H54 (cell line): Measurements from ENCODE around the gene UBA6.

Experiments
- DNase-seq: peaks from one replicate; pipeline ENCODE4 v3.0.0; 2011; ENCODE audit warnings: low spot score, mixed read lengths; ENCODE audit not compliant: insufficient read length
- FAIRE-seq: peaks from 3 replicates; lab custom pipeline; 2011; peaks lifted over from hg19 to GRCh38; lab: Jason Lieb, UNC
- POLR2A ChIP-seq: IDR thresholded peaks from 2 replicates; pipeline ENCODE4 v1.6.1; 2011; ENCODE audit warnings: low read depth, mild to moderate bottlenecking, low read length

Gene UBA6

DNA sequence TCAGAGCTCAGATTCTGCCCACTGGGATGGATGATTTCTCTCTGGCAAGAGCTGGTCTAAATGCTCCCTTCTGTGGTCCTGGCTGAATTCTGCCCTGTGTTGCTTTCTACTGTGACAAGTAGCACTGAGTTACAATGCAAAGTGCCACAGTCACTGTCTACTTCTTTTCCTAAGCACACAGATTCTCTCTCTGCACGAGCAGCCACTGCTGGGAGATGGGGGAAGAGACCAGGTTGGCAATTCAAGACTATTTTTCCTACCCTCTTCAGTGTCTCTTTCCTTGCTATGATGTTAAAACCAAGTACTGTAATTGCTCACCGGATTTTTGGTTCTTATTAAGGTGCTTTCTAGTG lies 97.0 kb downstream of the UBA6 start:
- no peak for DNase-seq
- no peak for FAIRE-seq

DNA sequence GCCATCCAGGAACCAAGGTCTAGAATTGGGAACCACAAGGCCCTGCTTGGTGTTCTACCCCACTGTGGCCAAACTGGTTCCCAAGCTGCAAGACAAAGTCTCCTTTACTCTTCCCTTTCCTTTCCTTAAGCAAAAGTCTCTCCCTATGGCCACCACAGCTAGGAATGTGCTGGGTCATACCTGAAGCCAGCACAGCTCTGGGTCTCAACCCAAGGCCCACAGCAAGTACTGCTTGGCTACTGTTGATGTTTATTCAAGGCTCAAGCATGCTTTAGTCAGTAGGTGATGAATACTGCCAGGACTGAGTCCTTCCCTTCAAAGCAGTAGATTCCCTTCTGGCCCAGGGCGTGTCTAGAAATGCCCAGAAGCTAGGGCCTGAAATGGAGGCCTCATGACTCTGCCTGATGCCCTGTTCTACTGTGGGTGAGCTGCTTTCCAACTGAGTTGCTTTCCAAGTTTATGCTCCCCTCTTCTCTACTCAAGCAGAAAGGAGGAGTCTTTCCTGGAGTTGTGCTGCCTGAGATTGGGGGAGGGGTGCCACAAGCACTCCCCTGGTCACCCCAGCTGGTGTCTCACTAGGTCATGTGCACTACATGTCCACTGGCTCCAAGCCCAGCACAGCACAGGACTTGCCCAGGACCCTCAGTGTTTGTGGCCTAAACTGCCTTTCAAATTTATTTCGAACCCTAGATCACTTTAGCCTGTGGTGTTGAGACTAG lies 97.5 kb downstream of the UBA6 start:
- FAIRE-seq (no peak), DNase-seq (no peak)
- no peak for TF ChIP-seq POLR2A

More for the DNA sequence above, 97.0 kb downstream of the UBA6 start:
- no peak for TF ChIP-seq POLR2A

DNA sequence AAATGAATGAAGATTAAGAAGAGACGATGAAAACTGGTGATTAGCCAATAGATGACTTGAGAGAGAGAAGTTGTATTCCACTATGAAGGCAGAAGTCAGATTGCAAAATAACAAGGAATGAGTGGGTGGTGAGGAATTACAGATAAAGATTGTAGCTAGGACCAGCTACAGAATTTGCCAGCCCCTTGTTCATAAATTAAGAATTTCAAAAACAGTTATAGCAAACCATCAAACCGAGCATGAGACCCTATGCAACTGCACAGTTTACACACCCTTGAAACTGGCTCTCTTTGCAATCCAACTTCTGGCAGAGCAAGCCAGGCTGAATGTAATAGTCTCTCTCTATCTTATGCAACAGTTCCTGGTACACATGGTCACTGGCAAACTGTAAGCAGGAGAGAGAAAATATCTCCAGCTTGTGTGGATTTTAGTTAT lies 107.2 kb downstream of the UBA6 start:
- TF ChIP-seq POLR2A = no peak
- no peak for DNase-seq
- FAIRE-seq = no peak

DNA sequence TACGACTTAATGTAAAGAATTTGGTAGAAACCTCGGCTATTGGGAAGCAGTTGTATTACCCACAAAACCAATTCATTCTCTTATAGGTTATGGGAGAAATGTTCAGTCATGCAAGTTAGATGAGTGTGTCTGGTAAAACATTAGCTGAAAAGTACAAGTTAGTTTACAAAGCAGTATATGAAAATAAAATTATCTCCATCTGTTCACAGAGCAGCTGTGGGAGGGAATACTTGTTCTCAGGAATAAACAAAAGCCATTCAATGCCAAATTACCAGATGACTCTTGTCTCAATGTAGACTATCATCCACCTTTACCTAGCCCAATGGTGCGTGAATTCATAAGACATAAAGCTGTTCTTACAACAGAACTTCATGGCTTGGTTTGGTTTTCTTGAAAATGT lies 113.8 kb downstream of the UBA6 start:
- DNase-seq (no peak), FAIRE-seq (no peak)

DNA sequence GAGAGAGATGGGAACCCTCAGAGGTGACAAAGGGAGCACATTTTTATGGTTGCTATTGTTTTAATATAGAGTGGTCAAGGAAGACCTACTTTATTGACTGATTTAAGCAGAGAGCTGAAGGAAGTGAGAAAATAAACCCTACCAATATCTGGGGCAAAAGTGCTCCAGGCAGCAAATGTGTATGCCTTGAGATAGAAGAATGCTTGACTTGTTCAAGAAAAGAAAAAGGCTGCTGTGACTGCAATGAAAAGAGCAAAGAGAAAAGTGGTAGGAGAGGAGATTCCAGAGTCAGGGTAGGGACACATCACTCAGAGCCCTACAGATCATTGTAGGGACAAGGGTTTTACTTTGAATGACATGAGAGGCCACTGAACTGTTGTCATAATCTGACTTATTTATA lies 116.5 kb downstream of the UBA6 start:
- no peak for FAIRE-seq
- TF ChIP-seq POLR2A = no peak
- no peak for DNase-seq

More for the DNA sequence above, 113.8 kb downstream of the UBA6 start:
- TF ChIP-seq POLR2A = no peak

DNA sequence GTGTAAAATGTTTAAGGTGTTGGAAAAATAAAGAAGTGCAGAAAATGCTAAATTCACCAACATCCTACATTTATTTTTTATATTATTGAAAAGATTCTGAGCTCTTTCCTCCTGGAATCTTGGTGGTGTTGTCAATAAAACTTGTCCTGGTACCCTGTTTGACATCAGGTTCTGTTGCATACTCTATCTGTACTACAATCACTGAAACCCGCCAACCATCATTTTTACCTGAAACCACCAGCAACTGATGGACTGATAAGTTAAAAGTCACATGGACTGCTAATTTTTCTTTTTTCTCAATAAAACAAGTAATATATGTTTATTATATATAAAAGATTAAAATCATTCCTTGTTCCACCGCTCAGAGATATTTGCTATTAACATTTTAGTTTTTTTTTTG lies 119.0 kb downstream of the UBA6 start:
- DNase-seq = no peak
- no peak for FAIRE-seq
- TF ChIP-seq POLR2A = no peak

DNA sequence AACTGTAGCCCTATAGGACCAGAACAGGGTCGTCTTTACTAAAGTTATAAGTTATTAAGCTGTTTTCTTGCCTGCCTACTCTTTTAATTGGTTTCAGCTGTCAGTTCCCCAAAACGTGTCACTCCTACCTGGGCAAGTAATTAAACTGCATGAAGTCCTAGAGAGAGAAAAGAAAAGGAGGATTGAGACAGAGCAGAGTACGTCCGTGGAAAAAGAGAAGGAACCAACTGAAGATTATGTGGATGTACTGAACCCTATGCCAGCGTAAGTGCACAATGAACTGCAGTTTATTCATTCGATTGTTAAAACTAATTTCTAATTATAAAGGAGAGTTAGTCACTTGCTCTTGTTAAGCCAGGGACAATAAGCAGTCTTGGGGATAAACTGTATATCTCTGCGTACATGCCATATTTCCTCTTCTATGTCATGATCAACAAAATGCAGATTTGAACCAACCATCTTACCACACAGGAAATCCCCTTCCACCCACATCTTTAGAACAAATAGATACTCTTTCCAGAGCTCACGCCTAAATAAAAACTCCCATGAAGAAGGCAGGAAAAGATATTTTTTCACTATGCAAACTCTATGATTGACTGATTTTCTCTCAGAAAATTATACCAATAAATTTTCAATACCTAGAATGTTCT lies 119.6 kb downstream of the UBA6 start:
- no peak for FAIRE-seq
- no peak for TF ChIP-seq POLR2A
- no peak for DNase-seq

DNA sequence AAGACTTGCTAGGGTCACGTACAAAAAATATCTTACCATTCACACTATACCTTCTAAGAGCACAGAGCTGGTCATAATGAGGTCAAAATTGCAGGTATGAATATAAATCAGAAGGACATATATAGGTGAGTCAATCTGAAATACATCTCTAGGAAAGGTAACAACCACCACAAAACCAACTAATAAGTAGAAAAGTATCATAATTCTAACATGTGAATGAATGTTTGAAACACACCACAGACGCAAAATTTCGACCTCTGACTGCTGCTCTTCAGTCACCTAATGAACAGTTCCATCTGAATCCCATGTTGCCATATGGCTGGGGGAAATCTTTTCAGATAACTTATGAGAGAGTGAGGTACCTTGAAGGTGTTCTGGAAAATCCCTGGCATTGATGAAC lies 120.4 kb downstream of the UBA6 start:
- FAIRE-seq = no peak
- DNase-seq = no peak
- TF ChIP-seq POLR2A = no peak

DNA sequence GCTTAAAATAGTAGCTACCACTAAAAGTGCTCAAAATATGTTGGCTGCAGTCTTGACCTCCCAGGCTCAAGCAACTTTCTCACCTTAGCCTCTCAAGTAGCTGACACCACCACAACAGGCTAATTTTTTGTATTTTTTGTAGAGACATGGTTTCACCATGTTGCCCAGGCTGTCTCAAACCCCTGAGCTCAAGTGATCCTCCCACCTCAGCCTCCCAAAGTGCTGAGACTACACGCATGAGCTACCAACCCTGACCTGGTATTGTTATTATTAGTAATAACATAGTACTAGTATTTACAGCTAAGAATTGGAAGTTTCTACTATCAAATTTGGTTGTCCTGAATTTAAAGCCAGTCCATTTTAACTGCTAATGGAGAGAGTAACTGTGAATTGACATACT lies 124.4 kb downstream of the UBA6 start:
- DNase-seq (no peak), FAIRE-seq (no peak)
- TF ChIP-seq POLR2A = no peak

DNA sequence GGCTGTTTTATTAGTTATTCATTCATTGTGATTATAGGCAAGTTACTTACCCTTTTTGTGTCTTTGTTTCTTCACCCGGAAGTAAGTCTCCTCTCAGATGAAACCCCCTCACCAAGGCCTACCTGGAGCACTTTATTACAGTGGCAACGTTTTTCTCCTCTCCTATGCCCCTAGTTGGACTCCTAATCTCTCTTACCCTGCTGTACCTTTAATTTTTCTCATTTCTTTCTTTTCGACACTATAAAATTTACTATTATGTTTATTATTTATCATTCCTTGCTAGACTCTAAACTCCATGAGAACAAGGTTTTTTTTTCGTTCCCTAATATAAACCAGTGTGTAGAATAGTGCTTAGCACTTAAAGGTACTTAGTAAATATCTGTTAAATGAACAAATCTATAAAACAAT lies 124.9 kb downstream of the UBA6 start:
- FAIRE-seq = no peak

DNA sequence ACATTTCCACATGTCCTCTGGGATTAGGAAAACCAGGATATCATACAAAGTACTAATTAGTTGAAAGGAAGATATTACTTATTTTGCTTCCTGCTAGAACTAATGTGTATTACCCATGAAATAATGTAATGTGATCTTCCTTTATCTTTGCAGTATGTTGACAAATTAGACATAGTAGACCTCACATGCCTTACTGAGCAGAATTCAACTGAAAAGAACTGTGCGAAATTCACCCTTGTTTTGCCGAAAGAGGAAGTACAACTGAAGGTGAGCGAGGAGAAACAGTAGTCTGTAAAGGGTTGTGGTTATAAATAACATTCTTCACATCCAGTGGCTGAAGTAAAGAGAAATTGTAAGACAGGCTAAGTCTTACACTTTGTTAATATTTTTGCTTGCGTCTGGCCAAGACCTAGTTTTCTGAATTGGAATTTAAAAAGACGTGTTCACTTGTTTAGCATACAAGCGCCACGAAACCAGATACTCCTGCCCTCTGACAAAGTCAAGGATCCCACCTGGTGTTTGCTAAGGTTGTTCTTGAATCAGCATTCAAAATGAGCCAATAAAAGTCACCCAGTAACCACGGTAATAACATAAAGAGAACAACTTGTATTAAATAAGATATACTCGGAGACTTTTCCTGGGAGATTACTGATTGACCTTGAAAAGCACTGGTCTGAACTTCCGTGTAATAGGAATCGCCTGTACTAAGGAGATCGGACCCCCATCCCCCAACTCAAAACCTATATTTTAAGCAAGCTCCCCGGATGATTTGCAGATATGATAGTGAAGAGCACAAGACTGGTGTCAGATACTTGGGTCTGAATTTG lies 125.5 kb downstream of the UBA6 start:
- TF ChIP-seq POLR2A = no peak
- DNase-seq (no peak), FAIRE-seq (no peak)

More for the DNA sequence above, 124.9 kb downstream of the UBA6 start:
- TF ChIP-seq POLR2A = no peak
- DNase-seq = no peak

DNA sequence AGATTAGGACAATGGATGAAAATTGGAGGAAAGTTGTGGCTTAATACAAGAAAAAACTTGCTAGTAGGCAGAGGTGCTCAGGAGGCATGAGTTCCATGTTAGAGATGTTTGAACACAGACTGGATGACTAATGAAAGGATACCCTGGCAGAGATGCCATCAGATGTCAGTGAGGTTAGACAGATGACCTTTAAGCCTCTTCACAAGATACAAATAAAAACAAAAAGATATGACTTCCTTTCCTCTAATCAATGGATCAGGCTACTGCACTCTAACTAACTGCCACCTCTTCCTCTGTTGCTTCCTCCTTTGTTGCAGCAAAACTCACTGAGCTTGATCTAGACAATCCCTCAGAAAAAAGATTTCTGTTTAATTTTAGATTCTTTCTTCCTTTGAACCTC lies 127.8 kb downstream of the UBA6 start:
- no peak for TF ChIP-seq POLR2A
- no peak for FAIRE-seq
- no peak for DNase-seq

DNA sequence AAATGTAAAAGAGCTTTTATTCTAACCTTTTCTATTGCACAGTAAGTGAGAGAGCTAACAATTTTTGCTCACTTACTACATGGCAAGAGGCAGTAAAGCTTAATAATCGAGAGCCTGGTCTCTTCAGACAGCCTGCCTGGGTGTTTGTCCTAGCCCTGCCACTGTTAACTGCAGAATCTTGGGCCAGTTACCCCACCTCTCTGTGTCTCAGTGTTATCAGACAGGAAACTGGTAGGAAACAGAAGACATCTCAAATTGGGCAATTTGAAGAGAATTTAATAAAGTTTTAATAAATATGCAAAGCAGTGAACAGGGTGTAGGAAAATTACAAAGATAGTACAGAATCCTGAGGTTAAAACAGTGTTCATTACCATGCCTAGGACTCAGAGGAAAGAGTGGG lies 129.0 kb downstream of the UBA6 start:
- no peak for FAIRE-seq

DNA sequence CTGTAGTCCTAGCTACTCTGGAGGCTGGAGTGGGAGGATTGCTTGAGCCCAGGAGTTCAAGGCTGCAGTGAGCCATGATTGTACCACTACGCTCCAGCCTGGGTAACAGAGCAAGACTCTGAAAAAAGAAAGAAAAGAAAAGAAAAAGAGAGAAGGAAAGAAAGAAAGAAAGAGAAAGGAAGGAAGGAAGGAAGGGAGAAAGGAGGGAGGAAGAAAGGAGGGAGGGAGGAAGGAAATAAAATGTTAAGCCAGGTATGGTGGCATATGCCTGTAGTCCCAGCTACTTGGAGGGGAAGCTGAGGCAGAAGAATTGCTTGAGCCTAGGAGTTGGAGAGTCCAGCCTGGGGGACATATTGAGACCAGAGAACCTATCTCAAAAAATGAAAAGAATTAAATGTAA lies 130.4 kb downstream of the UBA6 start:
- no peak for TF ChIP-seq POLR2A
- DNase-seq = no peak
- FAIRE-seq = no peak

More for the DNA sequence above, 129.0 kb downstream of the UBA6 start:
- TF ChIP-seq POLR2A = no peak
- DNase-seq = no peak

DNA sequence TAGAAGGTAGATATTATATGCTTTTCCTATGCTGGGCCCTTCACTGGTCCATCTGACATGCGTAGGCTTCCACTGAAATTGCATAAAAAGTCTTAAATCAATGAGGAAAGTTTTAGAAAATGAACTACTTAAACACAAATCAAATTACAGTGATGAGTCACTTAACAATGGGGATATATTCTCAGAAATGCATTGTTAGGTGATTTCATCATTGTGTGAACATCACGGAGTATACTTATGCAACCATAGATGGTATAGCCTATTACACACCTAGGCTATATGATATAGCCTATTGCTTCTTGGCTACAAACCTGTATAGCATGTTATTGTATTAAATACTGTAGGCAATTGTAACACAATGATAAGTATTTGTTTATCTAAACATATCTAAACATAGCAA lies 132.1 kb downstream of the UBA6 start:
- no peak for TF ChIP-seq POLR2A
- DNase-seq (no peak), FAIRE-seq (no peak)
